SW 1271 (cell line): ENCODE measurements around the gene TMEM61.
A peak's percentile ranks its signal among the peaks of the same experiment; 100 is the strongest.
"Not testable (repeated sequence)": the region's sequence is repeated elsewhere in the genome, so short reads cannot be mapped to it uniquely, and the experiment has no call there.

Experiments
- DNase-seq, 2 experiments: peaks; one replicate each; lab custom pipeline; 2025; lab: John Stamatoyannopoulos, UW

Gene TMEM61

GRCh38 chr1:54980528-54981241 is at the start of gene TMEM61:
TSS of gene TMEM61 (plus strand) at chr1:54980628. CDS start at chr1:54981066, 438 bp downstream.
- no peak for DNase-seq

DNA sequence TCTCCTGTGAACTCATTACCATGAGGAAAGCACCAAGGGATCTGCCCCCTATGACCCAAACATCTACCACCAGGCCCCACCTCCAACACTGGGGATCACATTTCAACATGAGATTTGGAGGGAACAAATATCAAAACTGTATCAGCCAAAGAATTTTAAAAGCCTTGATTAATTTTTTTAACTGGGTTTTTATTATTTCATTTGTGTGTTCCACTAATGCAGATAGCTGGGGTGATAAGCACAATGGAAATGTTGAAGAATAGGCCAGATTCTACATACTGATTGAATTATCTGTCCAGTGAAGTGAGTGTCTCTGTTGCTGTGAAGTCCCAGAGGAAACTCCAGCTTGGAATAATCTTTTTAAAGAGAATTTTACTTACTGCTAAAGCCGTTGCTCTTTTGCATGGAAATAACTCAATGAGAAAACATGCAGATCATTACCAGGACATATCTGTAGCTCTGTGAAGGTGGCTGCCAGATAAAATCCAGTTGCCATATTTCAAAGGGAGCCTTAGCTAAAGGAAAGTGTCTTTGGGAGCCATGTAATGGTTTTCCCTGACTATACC is 49.1 kb upstream of the TMEM61 start:
- no peak for DNase-seq

- DNase-seq, result not testable (repeated sequence)
Measured at GRCh38 chr1:54934081-54934480, 46.3 kb upstream of the TMEM61 start.

GRCh38 chr1:54934869-54935268 is 45.6 kb upstream of the TMEM61 start:
- DNase-seq, result peak in 1 of 2 experiments; percentile 54

DNA sequence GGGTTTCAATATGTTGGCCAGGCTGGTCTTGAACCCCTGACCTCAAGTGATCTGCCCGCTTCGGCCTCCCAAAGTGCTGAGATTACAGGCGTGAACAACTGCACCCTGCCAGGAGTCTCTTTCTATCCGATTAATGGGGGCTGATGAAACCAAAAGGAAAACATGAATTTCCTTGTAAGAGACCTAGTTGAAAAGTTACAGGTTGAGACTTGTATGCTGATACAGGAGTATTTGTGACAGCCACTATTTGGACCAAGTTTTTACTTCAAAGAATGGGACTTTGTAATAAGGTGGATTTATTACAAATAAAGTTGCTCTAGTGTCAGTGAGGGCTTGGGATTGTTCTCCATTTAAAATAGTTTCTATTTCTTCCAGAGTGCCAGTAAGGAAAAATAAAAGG is 43.6 kb upstream of the TMEM61 start:
- no peak for DNase-seq

- no peak for DNase-seq
Measured at GRCh38 chr1:54937469-54937868, 43.0 kb upstream of the TMEM61 start.

GRCh38 chr1:54938955-54939354 is 41.5 kb upstream of the TMEM61 start:
- DNase-seq, result not testable (repeated sequence)

GRCh38 chr1:54940042-54940441 is 40.4 kb upstream of the TMEM61 start:
- no peak for DNase-seq

DNA sequence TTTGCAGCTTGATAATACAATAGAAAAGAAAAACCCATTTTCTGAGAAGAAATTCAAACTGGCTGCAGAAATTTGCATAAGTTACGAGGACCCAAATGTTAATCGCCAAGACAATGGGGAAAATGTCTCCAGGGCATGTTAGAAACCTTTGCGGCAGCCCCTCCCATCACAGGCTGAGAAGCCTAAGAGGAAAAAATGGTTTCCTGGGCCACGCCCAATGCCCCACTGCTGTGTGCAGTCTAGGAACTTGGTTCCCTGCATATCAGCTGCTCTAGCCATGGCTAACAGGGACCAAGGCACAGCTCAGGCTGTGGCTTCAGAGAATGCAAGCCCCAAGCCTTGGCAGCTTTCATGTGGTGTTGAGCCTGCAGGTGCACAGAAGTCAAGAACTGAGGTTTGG is 37.5 kb upstream of the TMEM61 start:
- DNase-seq, result no peak

DNA sequence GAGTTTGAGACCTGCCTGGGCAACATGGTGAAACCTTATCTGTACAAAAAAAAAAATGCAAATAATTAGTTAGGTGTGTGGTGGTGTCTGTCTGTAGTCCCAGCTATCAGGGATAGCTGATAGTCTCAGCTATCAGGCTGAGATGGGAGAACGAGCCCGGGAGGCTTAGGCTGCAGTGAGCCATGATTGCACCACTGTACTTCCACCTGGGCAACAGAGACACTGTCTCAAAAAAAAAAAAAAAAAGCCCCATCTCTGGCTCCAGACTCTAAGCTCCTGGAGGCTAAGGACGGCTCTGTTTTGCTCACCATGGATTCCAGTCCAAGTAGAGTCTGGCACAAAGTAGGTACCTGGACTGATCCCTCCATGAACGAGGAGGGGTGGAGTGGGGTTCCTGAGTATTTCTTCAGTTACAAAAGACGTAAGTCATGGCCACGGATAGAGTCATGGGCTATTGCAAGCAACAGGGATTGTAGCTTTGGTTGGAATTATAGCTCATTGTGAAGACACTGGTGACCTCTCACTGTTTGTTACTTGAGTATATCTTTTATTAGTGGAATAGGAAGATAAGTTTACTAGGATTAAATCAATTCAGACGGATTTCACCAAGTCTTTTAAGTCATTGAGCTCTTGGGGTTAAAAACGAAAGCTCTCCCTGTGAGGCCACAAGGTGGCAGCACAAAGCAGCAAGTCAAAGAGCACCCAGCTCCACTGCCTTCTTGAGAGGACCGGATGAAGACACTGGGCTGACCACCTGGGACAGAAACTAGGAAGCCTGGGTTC is 35.6 kb upstream of the TMEM61 start:
- peak; percentile 17 to 37 for DNase-seq

- DNase-seq, result no peak
Measured at GRCh38 chr1:54945393-54945936, 35.0 kb upstream of the TMEM61 start.

DNA sequence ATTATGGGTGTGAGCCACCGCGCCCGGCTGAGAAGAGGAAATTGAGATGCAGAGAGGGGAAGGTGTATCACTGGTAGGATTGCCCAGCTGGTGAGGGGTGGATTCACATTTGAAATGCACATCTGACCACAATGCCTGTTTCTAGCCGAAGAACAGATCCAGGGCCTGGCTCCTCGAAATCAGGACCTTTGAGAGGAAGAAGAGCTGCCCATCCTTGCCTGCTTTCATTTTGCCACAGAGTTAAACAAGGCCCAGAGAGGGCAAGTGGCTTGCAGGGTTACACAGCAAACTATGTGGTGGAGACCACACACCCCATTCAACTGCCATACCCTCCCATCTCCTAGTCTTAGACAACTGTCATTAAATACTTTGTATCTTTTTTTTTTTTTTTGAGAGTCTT is 32.9 kb upstream of the TMEM61 start:
- DNase-seq, result no peak

DNA sequence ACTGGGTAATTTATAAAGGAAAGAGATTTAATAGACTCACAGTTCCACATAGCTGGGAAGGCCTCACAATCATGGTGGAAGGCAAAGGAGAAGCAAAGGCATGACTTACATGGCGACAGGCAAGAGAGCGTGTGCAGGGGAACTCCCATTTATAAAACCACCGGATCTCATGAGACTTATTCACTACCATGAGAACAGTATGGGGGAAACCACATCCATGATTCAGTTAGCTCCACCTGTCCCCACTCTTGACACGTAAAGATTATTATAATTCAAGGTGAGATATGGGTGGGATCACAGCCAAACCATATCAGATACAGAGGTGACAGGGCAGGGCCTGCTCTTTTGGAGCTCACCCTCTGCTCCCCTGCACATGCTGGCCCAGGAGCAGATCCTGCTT is 31.4 kb upstream of the TMEM61 start:
- DNase-seq, result no peak

DNA sequence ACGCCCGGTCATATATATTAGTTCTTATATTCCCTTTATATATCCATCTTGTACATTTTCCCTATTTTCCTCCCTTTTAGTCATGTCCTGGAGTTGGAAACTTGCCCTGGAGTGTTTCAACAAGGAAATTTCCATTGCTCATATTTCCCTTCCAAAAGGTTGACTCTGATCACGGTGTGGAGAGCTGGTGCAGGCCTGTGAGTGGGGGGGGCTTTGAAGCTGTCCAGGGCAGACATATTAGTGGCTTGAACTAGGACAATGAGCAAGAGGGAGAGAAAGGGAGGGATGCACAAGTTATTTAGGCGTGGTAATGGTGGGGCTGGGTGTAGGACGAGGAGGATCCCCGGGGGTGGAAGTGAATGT is 30.4 kb upstream of the TMEM61 start:
- DNase-seq, result no peak

DNA sequence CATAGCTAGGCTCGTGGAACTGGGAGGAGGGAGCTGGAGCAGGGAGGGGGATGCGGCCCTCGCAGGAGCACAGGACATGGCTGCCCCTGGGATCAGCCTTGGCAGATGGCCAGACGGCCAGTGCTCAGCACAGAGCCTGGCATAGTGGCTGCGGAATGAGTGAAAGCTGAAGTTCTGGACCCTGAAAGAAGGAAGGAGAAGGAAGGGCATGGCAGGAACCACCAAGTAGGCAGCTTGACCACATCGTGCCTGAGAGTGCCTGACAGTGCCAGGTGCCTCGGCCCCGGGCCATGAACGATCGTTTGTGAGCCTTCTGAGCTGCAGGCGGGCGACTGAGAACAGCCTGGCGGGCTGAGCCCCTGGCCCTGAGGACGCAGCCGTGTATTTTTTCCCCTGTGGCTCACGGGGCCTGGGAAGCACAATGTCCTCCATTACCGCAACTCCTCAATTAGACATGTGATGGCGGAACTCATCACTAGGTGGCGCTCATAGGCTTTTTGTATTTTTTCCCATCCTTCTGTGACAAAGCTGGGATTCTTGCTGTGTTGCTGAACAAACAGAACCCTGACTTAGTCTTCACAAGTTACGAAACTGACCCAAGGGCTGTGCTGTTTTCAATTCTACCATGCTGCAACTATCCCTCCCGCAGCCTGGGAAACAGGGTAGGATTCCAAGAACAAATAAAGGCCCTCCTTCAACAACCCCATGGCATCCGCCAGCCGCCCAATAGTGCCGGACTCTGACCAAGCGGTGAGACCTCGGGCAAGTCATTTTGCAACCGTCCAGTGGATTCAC is 29.9 kb upstream of the TMEM61 start:
- DNase-seq, result peak in 1 of 2 experiments; percentile 53

DNA sequence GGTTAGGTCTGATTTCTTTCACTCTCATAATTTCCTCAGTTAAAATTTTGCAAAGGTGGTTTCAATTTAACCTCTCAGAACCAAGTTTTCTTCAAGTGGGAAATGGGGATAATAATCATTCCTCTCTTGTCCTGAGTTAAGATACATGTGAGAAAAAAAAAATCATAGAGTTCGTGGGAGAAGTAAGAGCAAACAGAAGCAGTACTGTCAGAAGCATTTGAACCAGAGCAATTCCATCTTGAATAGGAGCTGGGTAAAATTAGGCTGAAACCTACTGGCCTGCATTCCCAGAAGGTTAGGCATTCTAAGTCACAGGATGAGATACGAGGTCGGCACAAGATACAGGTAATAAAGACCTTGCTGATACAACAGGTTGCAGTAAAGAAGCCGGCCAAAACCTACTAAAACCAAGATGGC is 28.6 kb upstream of the TMEM61 start:
- no peak for DNase-seq

DNA sequence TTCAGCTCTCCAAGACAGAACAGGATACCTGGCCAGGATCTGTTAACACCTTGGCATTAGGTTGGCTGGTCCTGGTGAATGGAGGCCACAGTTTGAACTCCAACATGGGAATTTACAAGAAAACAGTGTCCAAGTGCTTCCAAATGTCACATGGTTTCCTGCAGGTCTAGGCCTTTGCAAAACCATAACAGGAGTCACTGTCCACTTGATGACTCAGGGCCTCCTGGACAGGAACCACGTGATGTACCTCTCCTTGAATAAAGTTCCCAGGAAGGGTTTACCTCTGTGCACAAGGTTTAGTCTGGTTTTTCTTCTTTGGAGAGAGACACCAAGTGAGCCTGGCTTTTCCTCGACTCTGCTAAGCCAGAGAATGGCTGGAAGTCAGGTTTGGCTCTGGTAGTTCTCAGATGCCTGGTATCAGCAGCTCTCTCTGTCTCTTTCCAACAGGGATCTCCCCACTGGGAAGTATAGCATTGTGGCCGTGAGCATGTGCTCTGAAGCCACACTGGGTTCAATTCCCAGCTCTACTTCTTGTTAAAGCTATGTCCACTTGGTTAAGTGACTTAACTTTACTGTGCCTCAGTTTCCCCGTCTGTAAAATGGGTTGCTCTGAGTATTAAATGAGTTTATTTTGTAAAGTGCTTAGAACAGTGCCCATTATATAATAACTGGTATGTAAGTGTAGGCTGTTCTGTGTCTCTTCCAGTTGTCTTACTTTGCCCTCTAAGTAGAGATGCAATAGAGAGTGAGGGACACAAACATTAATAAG is 27.3 kb upstream of the TMEM61 start:
- no peak for DNase-seq

- no peak for DNase-seq
Measured at GRCh38 chr1:54953846-54954245, 26.6 kb upstream of the TMEM61 start.

DNA sequence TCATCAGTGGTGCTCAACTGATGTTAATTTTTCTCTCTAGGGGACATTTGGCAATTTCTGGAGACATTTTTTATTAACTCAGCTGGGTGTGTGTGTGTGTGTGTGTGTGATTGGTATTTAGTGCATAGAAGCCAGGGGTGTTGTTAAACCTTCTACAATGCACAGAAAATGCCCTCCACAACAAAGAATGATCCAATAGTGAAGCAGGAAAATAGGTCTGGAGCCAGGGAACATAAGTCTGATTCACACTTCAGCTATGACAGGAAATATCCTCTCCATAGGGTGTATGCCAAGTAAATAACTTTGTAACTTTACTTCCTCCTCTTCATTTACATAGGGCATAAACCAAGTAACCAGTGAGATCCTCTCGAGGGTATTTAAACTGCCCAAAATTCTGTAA is 25.1 kb upstream of the TMEM61 start:
- DNase-seq, result peak in 1 of 2 experiments; percentile 86

- DNase-seq, result no peak
Measured at GRCh38 chr1:54956726-54957125, 23.7 kb upstream of the TMEM61 start.

GRCh38 chr1:54959241-54959640 is 21.2 kb upstream of the TMEM61 start:
- no peak for DNase-seq
